ENCODE measurements around the gene IER3IP1.
A peak's percentile ranks its signal among the peaks of the same experiment; 100 is the strongest.
"Not testable (repeated sequence)": the region's sequence is repeated elsewhere in the genome, so short reads cannot be mapped to it uniquely, and the experiment has no call there.

The IER3IP1 gene, protein sequence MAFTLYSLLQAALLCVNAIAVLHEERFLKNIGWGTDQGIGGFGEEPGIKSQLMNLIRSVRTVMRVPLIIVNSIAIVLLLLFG

GRCh38 chr18:47175898-47176575 is at the start of gene IER3IP1:
IER3IP1 (minus strand) TSS chr18:47176364; CDS start chr18:47176277, 87 bp downstream.
- peak; percentile 92 for DNase-seq (ENCODE audit: low read depth)

GRCh38 chr18:47215554-47216138 is 39.5 kb upstream of the IER3IP1 start:
- DNase-seq (ENCODE audit: low read depth): peak; percentile 68

DNA sequence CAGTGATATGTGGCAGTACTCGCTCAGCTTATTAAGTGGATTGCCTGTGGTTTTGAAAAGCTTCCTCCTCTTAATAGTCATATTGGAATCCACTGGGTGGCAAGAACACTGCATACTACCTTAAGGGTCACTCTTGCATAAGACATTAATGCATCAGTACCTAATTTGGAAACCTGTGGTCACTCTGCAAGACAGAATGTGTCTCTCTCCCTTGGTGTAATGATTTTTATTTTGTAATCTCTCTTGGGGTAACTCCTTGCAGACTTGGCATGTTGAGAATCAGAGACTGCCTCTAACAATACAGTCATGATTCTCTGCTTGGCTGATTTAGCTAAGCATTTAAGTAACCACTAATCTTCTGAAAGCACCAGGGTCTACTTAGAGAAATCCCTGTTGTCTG is 33.0 kb upstream of the IER3IP1 start:
- no peak for DNase-seq (ENCODE audit: low read depth)

DNA sequence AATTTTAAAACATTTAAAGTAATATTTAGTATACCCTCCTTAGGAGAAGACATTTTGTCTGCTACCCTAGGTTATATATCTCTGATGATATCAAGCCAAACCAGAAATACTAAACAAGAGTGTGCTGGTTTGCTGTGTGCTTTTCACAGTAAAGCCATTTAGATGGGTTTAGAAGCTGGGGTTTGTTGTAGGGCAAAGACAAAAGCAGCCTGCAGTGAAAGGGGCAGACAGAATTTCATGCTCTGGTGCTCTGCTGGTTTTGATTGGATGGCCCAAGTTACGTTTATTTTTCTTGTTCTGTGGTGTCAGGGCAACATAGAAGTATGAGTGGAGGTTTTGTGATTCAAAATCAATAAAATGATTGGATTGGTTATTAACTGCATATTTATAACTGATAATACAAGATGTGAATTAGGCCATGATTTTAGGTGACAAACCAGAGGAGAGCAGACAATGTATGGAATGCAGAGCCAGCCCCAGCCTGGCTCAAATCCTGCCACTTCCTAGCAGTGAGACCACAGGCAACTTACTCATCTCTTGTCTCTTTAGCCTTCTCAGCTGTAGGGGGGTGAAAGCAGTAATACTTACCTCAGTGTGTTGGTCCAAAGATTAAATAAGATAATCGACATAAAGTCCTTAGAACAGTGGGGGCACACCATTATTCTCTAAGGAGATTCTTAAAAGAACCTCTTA is 30.9 kb upstream of the IER3IP1 start:
- DNase-seq (ENCODE audit: low read depth): no peak

- peak; percentile 58 for DNase-seq (ENCODE audit: low read depth)
These were observed 28.9 kb upstream of the IER3IP1 start for GRCh38 chr18:47204908-47205522.

DNA sequence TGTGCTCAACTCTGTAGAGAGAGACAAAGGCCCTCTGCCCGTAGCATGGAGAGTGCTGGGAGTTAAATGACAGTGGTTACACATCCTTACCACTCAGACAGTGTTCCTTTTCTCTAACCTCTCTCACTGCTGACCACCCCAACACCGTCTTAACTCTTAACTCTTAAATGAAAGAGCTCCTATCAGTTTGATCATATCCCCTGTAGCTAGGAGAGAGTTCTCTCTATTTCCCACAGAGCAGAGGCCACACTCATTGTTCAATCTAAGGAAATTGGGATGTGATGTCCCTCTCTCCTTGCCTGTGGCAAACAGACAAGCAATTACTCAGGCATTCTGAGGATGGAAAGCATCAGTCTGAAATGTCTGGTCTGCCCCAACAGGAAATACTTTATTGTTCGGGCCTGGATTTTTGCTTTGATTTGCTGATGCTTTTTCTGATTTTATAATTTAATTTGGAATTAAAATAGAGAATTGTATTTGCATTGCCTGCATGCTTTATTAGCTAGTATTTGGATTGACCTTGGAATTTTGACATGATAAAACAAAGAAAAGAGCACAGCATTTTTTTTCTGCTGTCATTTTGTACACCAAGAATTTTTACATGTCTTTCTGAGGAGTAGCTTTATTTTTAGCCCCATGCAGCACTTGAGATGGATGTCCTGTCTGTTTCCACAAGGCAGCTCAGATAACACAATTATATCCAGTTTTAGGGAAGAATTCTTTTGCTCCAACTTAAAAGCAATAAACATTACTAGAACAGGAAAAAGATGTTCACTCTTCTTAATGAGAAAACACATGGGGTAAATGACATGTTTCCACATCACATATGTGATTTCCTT is 27.7 kb upstream of the IER3IP1 start:
- DNase-seq (ENCODE audit: low read depth): no peak

DNA sequence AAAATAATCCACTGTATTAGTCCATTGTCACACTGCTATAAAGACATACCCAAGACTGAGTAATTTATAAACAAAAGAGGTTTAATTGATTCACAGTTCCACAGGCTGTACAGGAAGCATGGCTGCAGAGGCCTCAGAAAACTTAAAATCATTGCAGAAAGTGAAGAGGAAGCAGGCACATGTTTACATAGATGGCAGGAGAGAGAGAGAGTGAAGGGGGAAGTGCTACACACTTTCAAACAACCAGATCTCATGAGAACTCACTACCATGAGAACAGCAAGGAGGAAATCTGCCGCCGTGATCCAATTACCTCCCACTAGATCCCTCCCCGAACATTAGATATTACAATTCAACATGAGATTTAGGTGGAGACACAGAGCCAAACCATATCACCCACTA is 19.8 kb upstream of the IER3IP1 start:
- DNase-seq (ENCODE audit: low read depth): not testable (repeated sequence)

DNA sequence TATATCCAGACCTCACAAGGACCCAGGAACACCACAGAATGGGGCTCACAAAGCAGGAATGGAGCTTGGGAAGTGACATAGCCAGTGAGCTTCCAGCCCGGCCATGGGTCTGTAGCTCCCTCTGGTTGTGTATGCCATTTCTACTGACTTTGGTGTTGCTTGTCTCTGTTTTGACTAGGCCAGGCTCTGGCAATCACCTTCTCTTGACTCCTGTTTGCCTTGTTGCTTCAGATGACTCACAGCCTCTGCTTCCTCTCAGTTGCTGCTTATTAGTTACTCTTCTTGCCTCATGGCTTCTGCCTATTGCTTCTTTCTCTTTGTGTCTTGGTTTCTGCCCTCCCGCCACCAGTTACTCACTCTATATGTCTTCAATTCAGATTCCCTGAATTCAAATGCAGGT is 15.8 kb upstream of the IER3IP1 start:
- peak; percentile 34 for DNase-seq (ENCODE audit: low read depth)

GRCh38 chr18:47187721-47188120 is 11.6 kb upstream of the IER3IP1 start:
- DNase-seq (ENCODE audit: low read depth): no peak

DNA sequence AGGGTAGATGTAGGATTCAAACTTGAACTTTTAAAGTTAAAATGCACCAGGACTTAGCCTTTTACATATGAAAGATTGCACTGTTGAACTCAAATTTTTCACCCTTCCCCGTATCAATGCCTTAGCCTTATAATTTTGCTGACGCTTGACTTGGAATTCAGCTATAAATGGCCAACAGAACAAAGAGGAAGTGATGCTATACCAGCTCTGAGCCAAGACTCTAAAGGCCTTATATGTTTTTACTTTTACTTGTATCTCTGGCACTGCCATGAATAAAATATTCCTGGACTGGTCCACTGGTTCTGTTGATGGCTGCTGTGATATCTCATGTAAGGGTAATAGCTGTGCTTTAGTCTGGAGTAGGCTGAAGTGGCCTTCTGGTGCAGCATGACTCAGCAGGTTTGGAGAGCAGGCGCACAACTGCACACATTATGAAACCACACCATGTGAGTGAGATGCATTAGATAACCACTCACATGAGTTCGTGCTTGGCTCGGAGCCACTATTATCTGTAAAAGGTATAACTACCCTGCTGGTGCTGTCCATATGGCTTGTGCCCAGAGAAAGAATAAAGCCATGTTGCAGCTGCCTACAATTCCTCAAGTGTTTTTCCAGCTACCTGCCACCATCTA is 8.4 kb upstream of the IER3IP1 start:
- DNase-seq (ENCODE audit: low read depth): peak; percentile 33

- DNase-seq (ENCODE audit: low read depth): not testable (repeated sequence)
These were observed 6.0 kb upstream of the IER3IP1 start for GRCh38 chr18:47182156-47182555.

- no peak for DNase-seq (ENCODE audit: low read depth)
These were observed 4.6 kb upstream of the IER3IP1 start for GRCh38 chr18:47180765-47181164.

DNA sequence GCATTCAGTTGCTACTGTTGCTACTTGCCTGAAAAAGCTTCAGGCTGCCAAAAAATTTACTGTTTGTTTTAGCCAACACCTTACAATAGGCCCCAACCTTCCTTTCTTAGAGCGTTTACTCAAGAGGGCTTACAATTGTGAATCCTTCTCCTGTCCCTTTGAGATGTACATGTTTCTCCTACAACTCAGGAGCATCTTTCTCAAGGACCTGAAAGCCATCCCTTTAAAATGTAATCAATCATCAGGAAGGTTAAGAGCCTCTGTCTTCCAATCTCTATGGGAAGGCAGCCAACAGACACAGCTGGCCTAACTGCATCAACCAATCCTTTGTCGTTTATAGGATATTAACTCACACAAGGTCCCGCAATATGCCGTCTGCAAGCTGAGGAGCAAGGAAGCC is 3.4 kb upstream of the IER3IP1 start:
- no peak for DNase-seq (ENCODE audit: low read depth)

DNA sequence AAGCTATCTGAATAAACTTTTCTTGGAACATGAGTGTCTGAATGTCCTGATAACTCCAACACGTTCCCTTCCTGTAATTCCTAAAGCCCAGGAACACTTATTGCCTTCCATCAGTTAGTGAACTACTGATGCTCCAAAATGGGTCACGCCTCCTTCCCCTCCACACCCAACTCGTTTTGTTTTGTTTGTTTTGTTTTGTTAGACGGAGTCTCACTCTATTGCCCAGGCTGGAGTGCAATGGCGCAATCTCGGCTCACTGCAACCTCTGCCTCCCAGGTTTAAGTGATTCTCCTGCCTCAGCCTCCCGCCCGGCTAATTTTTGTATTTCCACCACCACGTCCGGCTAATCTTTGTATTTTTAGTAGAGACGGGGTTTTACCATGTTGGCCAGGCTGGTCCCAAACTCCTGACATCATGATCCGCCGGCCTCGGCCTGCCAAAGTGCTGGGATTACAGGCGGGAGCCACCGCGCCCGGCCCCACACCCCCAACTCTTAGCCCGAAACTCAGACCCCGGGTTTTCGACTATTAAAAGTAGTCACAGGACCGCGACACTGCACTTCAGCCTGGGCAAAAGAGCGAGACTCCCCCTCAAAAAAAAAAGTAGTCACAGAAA is 774 bp downstream of the IER3IP1 start:
- DNase-seq (ENCODE audit: low read depth): peak; percentile 33

DNA sequence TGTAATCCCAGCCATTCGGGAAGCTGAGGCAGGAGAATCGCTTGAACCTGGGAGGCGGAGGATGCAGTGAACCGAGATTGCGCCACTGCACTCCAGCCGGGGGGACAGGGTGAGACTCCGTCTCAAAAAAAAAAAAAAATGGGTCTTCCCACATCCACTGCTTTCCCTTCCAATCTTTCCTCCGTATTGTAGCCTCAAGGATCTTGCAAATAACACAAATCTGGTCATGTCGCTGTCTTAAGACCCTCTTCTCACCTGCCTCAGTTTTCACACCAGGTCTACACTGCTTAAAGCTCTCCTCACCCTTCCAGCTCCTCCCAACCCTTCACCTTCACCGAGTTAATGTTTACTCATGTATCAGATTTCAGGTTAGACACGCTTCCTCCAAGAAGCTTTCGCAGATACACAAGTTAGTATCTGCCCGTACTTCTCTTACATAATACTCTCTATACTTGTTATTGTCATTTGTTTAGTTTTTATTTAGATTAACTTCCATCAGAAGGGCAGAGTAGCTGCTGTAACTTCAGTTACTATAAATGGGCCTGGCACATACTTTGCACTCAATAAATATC is 1.5 kb downstream of the IER3IP1 start:
- peak; percentile 3 for DNase-seq (ENCODE audit: low read depth)

DNA sequence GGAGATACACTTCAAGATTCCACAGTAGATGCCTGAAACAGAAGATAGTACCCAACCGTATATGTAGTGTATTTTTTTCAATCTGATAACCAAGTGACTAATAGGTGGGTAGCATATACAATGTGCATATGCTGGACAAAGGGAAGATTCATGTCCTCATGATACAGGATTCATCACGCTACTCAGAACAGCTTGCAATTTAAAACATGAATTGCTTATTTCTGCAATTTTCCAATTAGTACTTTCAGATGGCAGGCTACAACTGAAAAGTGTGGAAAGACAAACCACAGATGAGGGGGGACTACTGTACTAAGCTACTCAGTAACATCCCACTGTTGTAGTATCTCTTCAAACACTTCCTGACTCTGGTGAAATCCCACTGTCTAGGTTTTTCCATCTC is 3.7 kb downstream of the IER3IP1 start:
- peak; percentile 42 for DNase-seq (ENCODE audit: low read depth)

DNA sequence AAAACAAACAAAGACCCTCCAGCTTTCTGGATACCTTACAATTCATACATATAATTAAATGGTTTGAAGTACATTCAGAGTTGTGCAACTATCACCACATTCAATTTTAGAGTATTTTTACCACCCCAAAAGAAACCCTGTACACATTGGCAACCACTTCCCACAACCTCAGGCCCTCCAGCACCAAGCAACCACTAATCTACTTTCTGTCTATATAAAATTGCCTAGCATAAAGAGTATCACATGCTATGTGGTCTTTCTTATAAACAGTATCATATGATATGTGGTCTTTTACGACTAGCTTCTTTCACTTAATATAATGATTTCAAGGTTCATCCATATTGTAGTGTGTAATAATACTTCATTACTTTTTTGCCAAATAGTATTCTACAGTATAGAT is 7.3 kb downstream of the IER3IP1 start:
- no peak for DNase-seq (ENCODE audit: low read depth)

DNA sequence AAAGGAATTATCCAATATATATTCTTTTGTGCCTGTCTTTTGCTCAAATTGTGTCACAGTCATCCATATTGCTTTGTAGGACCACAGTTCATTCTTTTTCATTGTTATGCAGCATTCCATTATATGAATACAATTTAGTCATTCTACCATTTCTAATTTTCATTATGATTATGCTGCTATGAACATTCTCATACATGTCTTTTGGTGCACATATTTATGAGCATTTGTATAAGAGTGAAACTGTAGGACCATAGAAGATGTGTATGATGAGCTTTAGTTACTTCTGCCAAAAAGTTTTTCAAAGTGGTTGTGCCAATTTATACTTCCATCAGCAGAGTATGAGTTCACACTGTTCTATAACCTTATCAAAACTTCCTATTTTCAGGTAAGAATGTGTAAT is 7.7 kb downstream of the IER3IP1 start:
- no peak for DNase-seq (ENCODE audit: low read depth)

GRCh38 chr18:47166294-47166693 is 9.9 kb downstream of the IER3IP1 start:
- DNase-seq (ENCODE audit: low read depth): no peak

GRCh38 chr18:47163241-47163640 is 12.9 kb downstream of the IER3IP1 start:
- peak; percentile 82 for DNase-seq (ENCODE audit: low read depth)

DNA sequence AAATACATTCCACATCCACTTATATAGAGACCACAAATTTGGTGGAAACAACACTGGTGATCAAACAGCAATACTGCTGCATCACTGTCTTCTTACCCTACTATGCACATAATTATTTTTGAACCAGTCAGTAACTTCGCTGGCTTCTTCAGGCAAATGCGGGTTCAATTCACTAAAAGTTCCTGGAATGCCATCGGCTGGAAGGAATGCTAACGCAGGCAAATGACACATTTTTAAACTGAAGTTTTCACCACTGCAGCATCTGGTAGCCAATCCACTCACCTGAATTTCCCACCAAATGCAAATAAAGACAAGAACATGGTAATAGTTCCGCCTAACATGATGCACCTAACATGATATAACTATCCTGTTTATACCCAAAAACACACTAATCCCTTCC is 15.9 kb downstream of the IER3IP1 start:
- DNase-seq (ENCODE audit: low read depth): no peak

All from ELR (cell line).